Stomach (tissue), 4 donors: ENCODE measurements around the gene HBQ1.

Source experiments
- CTCF ChIP-seq, 7 experiments: fragments of 450-650 bp in 4 of 7; fragments of 200-600 bp in 3 of 7; sonication (generic) in 3 of 7; IDR thresholded peaks; one replicate each; pipeline ENCODE4 v1.5.1; 2016 to 2019; ENCODE audit warnings: antibody characterized with exemption in 7 of 7, control low read depth in 2 of 7, mild to moderate bottlenecking in 1 of 7
- POLR2AphosphoS5 ChIP-seq, 3 donors: sonication (generic); formaldehyde crosslinking; IDR thresholded peaks; one replicate each; pipeline ENCODE4 v1.6.1; 2016; ENCODE audit warnings: antibody characterized with exemption in 3 of 3

- TF ChIP-seq CTCF (IDR thresholded peaks at IDR 0.05) (no peak), POLR2AphosphoS5 (IDR thresholded peaks at IDR 0.05) (no peak)
These were observed 14.3 kb downstream of the HBQ1 start for GRCh38 chr16:194516-194915.
